HG03460 (cell line): ENCODE data around the gene EGFL8.
A peak's percentile ranks its signal among the peaks of the same experiment; 100 is the strongest.
"Not testable (repeated sequence)": the region's sequence is repeated elsewhere in the genome, so short reads cannot be mapped to it uniquely, and the experiment has no call there.

Experiments used
- ATAC-seq: cut with Tn5 transposase; IDR thresholded peaks from one replicate; pipeline ENCODE4 v1.9.1; 2021; ENCODE audit not compliant: unreplicated experiment

The EGFL8 gene

GRCh38 chr6:32194825-32195651 lies 30.6 kb downstream of the EGFL8 start:
- ATAC-seq: peak; percentile 65

GRCh38 chr6:32195652-32195901 lies 31.2 kb downstream of the EGFL8 start:
- ATAC-seq: no peak

GRCh38 chr6:32195902-32196681 lies 31.7 kb downstream of the EGFL8 start:
- ATAC-seq: peak; percentile 68

- ATAC-seq: no peak
These were observed 32.6 kb downstream of the EGFL8 start for GRCh38 chr6:32196682-32197616.

- no peak for ATAC-seq
These were observed 33.9 kb downstream of the EGFL8 start for GRCh38 chr6:32198345-32198696.

GRCh38 chr6:32198866-32199265 lies 34.5 kb downstream of the EGFL8 start:
- no peak for ATAC-seq

GRCh38 chr6:32200711-32201475 lies 36.5 kb downstream of the EGFL8 start:
- ATAC-seq: no peak

GRCh38 chr6:32202186-32202585 lies 37.8 kb downstream of the EGFL8 start:
- no peak for ATAC-seq

GRCh38 chr6:32203426-32204267 lies 39.3 kb downstream of the EGFL8 start:
- no peak for ATAC-seq

GRCh38 chr6:32204268-32204715 lies 39.9 kb downstream of the EGFL8 start:
- ATAC-seq: no peak

- ATAC-seq: no peak
These were observed 44.6 kb downstream of the EGFL8 start for GRCh38 chr6:32208996-32209395.

GRCh38 chr6:32210191-32210601 lies 45.8 kb downstream of the EGFL8 start:
- ATAC-seq: no peak

GRCh38 chr6:32211432-32211831 lies 47.0 kb downstream of the EGFL8 start:
- ATAC-seq: not testable (repeated sequence)

GRCh38 chr6:32212076-32212760 lies 47.8 kb downstream of the EGFL8 start:
- no peak for ATAC-seq

GRCh38 chr6:32213649-32214048 lies 49.3 kb downstream of the EGFL8 start:
- ATAC-seq: no peak

- no peak for ATAC-seq
These were observed 49.7 kb downstream of the EGFL8 start for GRCh38 chr6:32214126-32214525.

- no peak for ATAC-seq
These were observed 51.2 kb downstream of the EGFL8 start for GRCh38 chr6:32215617-32216016.

GRCh38 chr6:32216285-32216684 lies 51.9 kb downstream of the EGFL8 start:
- no peak for ATAC-seq

- ATAC-seq: no peak
These were observed 52.6 kb downstream of the EGFL8 start for GRCh38 chr6:32216998-32217397.
